HCT116 (cell line): ENCODE measurements around the gene PEMT. TPM values are rescaled to one million over a fixed set of nuclear protein-coding genes. Genes with fewer than 3 reads are reported as not detected.

ENCODE experiments used
- ATAC-seq: fragments of 200-7000 bp; cut with Tn5 transposase; 2 replicates; pipeline ENCODE4 v1.9.1; 2020; ENCODE audit warnings: mild to moderate bottlenecking, moderate library complexity
- BruUV-seq: library from RNA; stranded (reverse); fragments of 400-500 nt; replicated peaks from 2 replicates; lab custom pipeline; 2021; lab: Mats Ljungman, UMichigan
- CTCF ChIA-PET: fragments of 300-600 bp; sonication (Branson Sonifier 250); formaldehyde crosslinking; loops from one replicate; lab custom pipeline; 2021; ENCODE audit warnings: antibody characterized with exemption; lab: Charles Lee
- POLR2A ChIA-PET: fragments of 300-600, 350-600 bp; sonication (Branson Sonifier 250); formaldehyde crosslinking; loops from one replicate; lab custom pipeline; 2021; ENCODE audit warnings: antibody characterized with exemption; lab: Charles Lee
- RAD21 ChIA-PET, 2 experiments: fragments of 300-600 bp; sonication (Branson Sonifier 250); formaldehyde crosslinking; loops; one replicate each; lab custom pipeline; 2023; ENCODE audit warnings: low total read pairs in 2 of 2; ENCODE audit not compliant: uncharacterized antibody in 2 of 2, unreplicated experiment in 2 of 2, low non-redundant PET in 1 of 2; lab: Charles Lee
- DNase-seq: peaks from one replicate; pipeline ENCODE4 v3.0.0-alpha.2; 2010; ENCODE audit warnings: low read depth, low spot score
- H2AFZ ChIP-seq: fragments of 200-600 bp; shearing (Covaris generic), sonication (generic); 2 replicates; pipeline ENCODE4 v1.6.1; 2017; ENCODE audit warnings: low read depth, mixed run types, mixed read lengths, antibody characterized with exemption, low read length; ENCODE audit not compliant: poor library complexity, severe bottlenecking
- H3K27ac ChIP-seq: 2 replicates; pipeline ENCODE4 v1.5.1; 2012; ENCODE audit warnings: low read depth, low read length
- H3K27me3 ChIP-seq: fragments of 200-600 bp; sonication (generic); 2 replicates; pipeline ENCODE4 v1.6.1; 2016; ENCODE audit warnings: mixed run types, low read length, mixed read lengths; ENCODE audit not compliant: insufficient read depth
- H3K36me3 ChIP-seq, 2 experiments: fragments of 200-500 bp in 1 of 2; fragments of 200-600 bp in 1 of 2; sonication (Bioruptor generic) in 1 of 2; sonication (generic) in 1 of 2; 2 replicates each; pipeline versions ENCODE4 v1.5.1 to v1.6.1; 2014 to 2016; ENCODE audit warnings: low read length in 2 of 2, inconsistent platforms in 1 of 2, mixed read lengths in 1 of 2, mixed run types in 1 of 2; ENCODE audit not compliant: insufficient read depth in 2 of 2, control insufficient read depth in 1 of 2
- H3K4me1 ChIP-seq, 2 experiments: fragments of 200-600 bp in 1 of 2; sonication (generic) in 1 of 2; 2 replicates each; pipeline versions ENCODE4 v1.5.1 to v1.6.1; 2012 to 2017; ENCODE audit warnings: low read length in 2 of 2, inconsistent platforms in 1 of 2, mild to moderate bottlenecking in 1 of 2, mixed read lengths in 1 of 2, mixed run types in 1 of 2, moderate library complexity in 1 of 2; ENCODE audit not compliant: insufficient read depth in 2 of 2, control insufficient read depth in 1 of 2
- H3K4me2 ChIP-seq: fragments of 200-600 bp; sonication (generic); 2 replicates; pipeline ENCODE4 v1.6.1; 2017; ENCODE audit warnings: mixed run types, low read length, mixed read lengths
- H3K4me3 ChIP-seq, 2 experiments: fragments of 200-600 bp in 1 of 2; sonication (generic) in 1 of 2; replicated peaks in 1 of 2; 2 replicates each; pipeline ENCODE4 v1.5.1; 2011 to 2016; ENCODE audit warnings: low read length in 2 of 2, control low read depth in 1 of 2, low read depth in 1 of 2, mild to moderate bottlenecking in 1 of 2, mixed read lengths in 1 of 2, mixed run types in 1 of 2
- H3K79me2 ChIP-seq: fragments of 200-600 bp; sonication (generic); 2 replicates; pipeline ENCODE4 v1.6.1; 2017; ENCODE audit warnings: mild to moderate bottlenecking, mixed run types, low read length, moderate library complexity, mixed read lengths; ENCODE audit not compliant: insufficient read depth
- H3K9ac ChIP-seq: fragments of 200-600 bp; sonication (generic); 2 replicates; pipeline ENCODE4 v1.6.1; 2016; ENCODE audit warnings: low read length, mixed read lengths
- H3K9me2 ChIP-seq: fragments of 200-600 bp; sonication (generic), shearing (Covaris generic); 2 replicates; pipeline ENCODE4 v1.6.1; 2017; ENCODE audit warnings: mixed run types, mild to moderate bottlenecking, moderate library complexity; ENCODE audit not compliant: insufficient read depth
- H3K9me3 ChIP-seq, 2 experiments: fragments of 200-500 bp in 1 of 2; fragments of 200-600 bp in 1 of 2; sonication (Bioruptor generic) in 1 of 2; sonication (generic) in 1 of 2; 2 replicates each; pipeline ENCODE4 v1.6.1; 2014 to 2017; ENCODE audit warnings: low read length in 2 of 2, mixed read lengths in 2 of 2, inconsistent platforms in 1 of 2, low read depth in 1 of 2, mild to moderate bottlenecking in 1 of 2, mixed run types in 1 of 2, moderate library complexity in 1 of 2; ENCODE audit not compliant: control insufficient read depth in 1 of 2, insufficient read depth in 1 of 2
- H4K20me1 ChIP-seq: fragments of 200-600 bp; sonication (generic), shearing (Covaris generic); 2 replicates; pipeline ENCODE4 v1.6.1; 2017; ENCODE audit warnings: mixed run types, mild to moderate bottlenecking, moderate library complexity; ENCODE audit not compliant: insufficient read depth
- CBX3 ChIP-seq: IDR thresholded peaks from 2 replicates; pipeline ENCODE4 v1.6.1; 2012; ENCODE audit warnings: low read depth
- CEBPB ChIP-seq: IDR thresholded peaks from 2 replicates; pipeline ENCODE4 v1.6.1; 2012; ENCODE audit warnings: low read depth
- EGR1 ChIP-seq: IDR thresholded peaks from 2 replicates; pipeline ENCODE4 v1.6.1; 2012; ENCODE audit warnings: low read depth
- ELF1 ChIP-seq: IDR thresholded peaks from 2 replicates; pipeline ENCODE4 v1.6.1; 2012; ENCODE audit warnings: low read depth, borderline replicate concordance
- EZH2 ChIP-seq: fragments of 200-600 bp; sonication (generic); IDR thresholded peaks from 2 replicates; pipeline ENCODE4 v1.6.1; 2017; ENCODE audit warnings: antibody characterized with exemption, mixed run types
- EZH2phosphoT487 ChIP-seq: fragments of 200-600 bp; IDR thresholded peaks from 2 replicates; pipeline ENCODE4 v1.6.1; 2018; ENCODE audit warnings: antibody characterized with exemption, borderline replicate concordance
- FOSL1 ChIP-seq: IDR thresholded peaks from 2 replicates; pipeline ENCODE4 v1.6.1; 2012; ENCODE audit warnings: low read depth
- JUND ChIP-seq: IDR thresholded peaks from 2 replicates; pipeline ENCODE4 v1.6.1; 2012
- POLR2A ChIP-seq: IDR thresholded peaks from 2 replicates; pipeline ENCODE4 v1.7.0; 2011; ENCODE audit warnings: borderline replicate concordance; ENCODE audit not compliant: insufficient read depth, insufficient read length; ENCODE audit errors: extremely low read depth
- RAD21 ChIP-seq: IDR thresholded peaks from 2 replicates; pipeline ENCODE4 v1.6.1; 2012; ENCODE audit warnings: low read depth, mild to moderate bottlenecking
- SIN3A ChIP-seq: IDR thresholded peaks from 2 replicates; pipeline ENCODE4 v1.6.1; 2012; ENCODE audit warnings: low read depth
- SP1 ChIP-seq: IDR thresholded peaks from 2 replicates; pipeline ENCODE4 v1.6.1; 2012; ENCODE audit warnings: low read depth
- TCF7L2 ChIP-seq: IDR thresholded peaks from 2 replicates; pipeline ENCODE4 v1.7.0; 2011; ENCODE audit warnings: borderline replicate concordance, inconsistent platforms; ENCODE audit not compliant: insufficient read depth, insufficient read length; ENCODE audit errors: extremely low read depth
- YY1 ChIP-seq: IDR thresholded peaks from 2 replicates; pipeline ENCODE4 v1.6.1; 2011; ENCODE audit warnings: low read length, low read depth, moderate library complexity, mild to moderate bottlenecking; ENCODE audit not compliant: insufficient replicate concordance; ENCODE audit errors: extremely low read depth
- ZFX ChIP-seq: fragments of 450-650 bp; IDR thresholded peaks from 2 replicates; pipeline ENCODE4 v1.6.1; 2017
- ZNF274 ChIP-seq: fragments of 200-500 bp; sonication (Bioruptor generic); IDR thresholded peaks from 2 replicates; pipeline ENCODE4 v1.6.1; 2014; ENCODE audit warnings: mild to moderate bottlenecking, low read depth, low read length, inconsistent platforms
- intact Hi-C: fragments of 100-400 bp; cut with micrococcal nuclease; formaldehyde crosslinking; loops from 2 replicates; pipeline ENCODE4 v1.10.0; 2022
- total RNA-seq: library from RNA; stranded (reverse); gene quantifications from one replicate; pipeline ENCODE4 v1.2.1, GENCODE V29; 2021; ENCODE audit not compliant: unreplicated experiment
- TF ChIP-seq, protein P1 (sequence below): IDR thresholded peaks from 2 replicates; pipeline ENCODE4 v1.6.1; 2012; ENCODE audit warnings: low read depth
- TF ChIP-seq, protein P2 (sequence below), 3 experiments: fragments of 200-600 bp in 1 of 3; sonication (generic) in 1 of 3; IDR thresholded peaks in 2 of 3; conservative IDR thresholded peaks in 1 of 3; 2 replicates each; pipeline ENCODE4 v1.5.1; 2012 to 2017; ENCODE audit warnings: low read depth in 2 of 3, low read length in 2 of 3, antibody characterized with exemption in 1 of 3, borderline replicate concordance in 1 of 3, control low read depth in 1 of 3, mild to moderate bottlenecking in 1 of 3, mixed read lengths in 1 of 3, mixed run types in 1 of 3, moderate library complexity in 1 of 3; ENCODE audit not compliant: insufficient read depth in 1 of 3
- TF ChIP-seq, protein P3 (sequence below): IDR thresholded peaks from 2 replicates; pipeline ENCODE4 v1.6.1; 2012
- TF ChIP-seq, protein P4 (sequence below): IDR thresholded peaks from 2 replicates; pipeline ENCODE4 v1.6.1; 2012

Gene PEMT
- total RNA-seq, 1 experiment from 2014 or later, result 52.1 TPM

DNA sequence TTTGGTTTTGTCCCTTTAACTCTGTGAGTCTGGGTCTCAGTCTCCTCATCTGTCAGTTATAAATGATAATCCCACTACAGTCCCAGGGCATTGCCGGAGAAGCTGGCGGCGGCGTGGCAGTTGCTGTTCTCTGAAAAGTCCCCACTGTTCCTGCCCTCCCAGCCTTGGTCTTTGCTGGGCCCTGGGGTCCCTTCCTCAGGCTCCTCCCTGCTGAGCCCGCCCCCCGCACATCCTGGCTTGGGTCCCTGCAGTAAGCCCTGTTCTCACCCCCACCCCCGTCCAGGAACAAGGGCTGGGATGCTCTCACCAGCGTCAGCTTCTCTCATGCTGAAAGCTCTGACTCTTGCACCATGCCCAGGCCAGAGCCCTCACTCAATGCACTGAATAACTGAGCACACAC is 35.3 kb upstream of the PEMT start:
- no peaks in the 10 kb centered on the region for H3K9me2 ChIP-seq
- TF ChIP-seq, protein P1, sequence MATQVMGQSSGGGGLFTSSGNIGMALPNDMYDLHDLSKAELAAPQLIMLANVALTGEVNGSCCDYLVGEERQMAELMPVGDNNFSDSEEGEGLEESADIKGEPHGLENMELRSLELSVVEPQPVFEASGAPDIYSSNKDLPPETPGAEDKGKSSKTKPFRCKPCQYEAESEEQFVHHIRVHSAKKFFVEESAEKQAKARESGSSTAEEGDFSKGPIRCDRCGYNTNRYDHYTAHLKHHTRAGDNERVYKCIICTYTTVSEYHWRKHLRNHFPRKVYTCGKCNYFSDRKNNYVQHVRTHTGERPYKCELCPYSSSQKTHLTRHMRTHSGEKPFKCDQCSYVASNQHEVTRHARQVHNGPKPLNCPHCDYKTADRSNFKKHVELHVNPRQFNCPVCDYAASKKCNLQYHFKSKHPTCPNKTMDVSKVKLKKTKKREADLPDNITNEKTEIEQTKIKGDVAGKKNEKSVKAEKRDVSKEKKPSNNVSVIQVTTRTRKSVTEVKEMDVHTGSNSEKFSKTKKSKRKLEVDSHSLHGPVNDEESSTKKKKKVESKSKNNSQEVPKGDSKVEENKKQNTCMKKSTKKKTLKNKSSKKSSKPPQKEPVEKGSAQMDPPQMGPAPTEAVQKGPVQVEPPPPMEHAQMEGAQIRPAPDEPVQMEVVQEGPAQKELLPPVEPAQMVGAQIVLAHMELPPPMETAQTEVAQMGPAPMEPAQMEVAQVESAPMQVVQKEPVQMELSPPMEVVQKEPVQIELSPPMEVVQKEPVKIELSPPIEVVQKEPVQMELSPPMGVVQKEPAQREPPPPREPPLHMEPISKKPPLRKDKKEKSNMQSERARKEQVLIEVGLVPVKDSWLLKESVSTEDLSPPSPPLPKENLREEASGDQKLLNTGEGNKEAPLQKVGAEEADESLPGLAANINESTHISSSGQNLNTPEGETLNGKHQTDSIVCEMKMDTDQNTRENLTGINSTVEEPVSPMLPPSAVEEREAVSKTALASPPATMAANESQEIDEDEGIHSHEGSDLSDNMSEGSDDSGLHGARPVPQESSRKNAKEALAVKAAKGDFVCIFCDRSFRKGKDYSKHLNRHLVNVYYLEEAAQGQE, result no peak
- no peak for TF ChIP-seq RAD21
- TF ChIP-seq, protein P2, sequence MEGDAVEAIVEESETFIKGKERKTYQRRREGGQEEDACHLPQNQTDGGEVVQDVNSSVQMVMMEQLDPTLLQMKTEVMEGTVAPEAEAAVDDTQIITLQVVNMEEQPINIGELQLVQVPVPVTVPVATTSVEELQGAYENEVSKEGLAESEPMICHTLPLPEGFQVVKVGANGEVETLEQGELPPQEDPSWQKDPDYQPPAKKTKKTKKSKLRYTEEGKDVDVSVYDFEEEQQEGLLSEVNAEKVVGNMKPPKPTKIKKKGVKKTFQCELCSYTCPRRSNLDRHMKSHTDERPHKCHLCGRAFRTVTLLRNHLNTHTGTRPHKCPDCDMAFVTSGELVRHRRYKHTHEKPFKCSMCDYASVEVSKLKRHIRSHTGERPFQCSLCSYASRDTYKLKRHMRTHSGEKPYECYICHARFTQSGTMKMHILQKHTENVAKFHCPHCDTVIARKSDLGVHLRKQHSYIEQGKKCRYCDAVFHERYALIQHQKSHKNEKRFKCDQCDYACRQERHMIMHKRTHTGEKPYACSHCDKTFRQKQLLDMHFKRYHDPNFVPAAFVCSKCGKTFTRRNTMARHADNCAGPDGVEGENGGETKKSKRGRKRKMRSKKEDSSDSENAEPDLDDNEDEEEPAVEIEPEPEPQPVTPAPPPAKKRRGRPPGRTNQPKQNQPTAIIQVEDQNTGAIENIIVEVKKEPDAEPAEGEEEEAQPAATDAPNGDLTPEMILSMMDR (IDR thresholded peaks at IDR 0.05 in 2 of 3, conservative IDR thresholded peaks at IDR 0.05 in 1 of 3; ENCODE audit: borderline replicate concordance in 1 of 3, insufficient read depth in 1 of 3, low read depth in 2 of 3, low read length in 2 of 3), result no peak
- no peak for TF ChIP-seq POLR2A
- no peak for TF ChIP-seq EGR1
- TF ChIP-seq ZNF274, result no peak
- TF ChIP-seq FOSL1, result no peak
- TF ChIP-seq, protein P3, sequence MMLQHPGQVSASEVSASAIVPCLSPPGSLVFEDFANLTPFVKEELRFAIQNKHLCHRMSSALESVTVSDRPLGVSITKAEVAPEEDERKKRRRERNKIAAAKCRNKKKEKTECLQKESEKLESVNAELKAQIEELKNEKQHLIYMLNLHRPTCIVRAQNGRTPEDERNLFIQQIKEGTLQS, result no peak
- no peak for TF ChIP-seq SP1
- TF ChIP-seq ZFX, result no peak
- TF ChIP-seq EZH2phosphoT487, result no peak
- no peak for TF ChIP-seq TCF7L2
- no peak for TF ChIP-seq JUND
- TF ChIP-seq YY1, result no peak
- TF ChIP-seq, protein P4, sequence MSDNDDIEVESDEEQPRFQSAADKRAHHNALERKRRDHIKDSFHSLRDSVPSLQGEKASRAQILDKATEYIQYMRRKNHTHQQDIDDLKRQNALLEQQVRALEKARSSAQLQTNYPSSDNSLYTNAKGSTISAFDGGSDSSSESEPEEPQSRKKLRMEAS, result no peak
- TF ChIP-seq CEBPB, result no peak
- no peak for TF ChIP-seq ELF1
- TF ChIP-seq CBX3, result no peak
- no peak for TF ChIP-seq EZH2
- TF ChIP-seq SIN3A, result no peak
- TF ChIP-seq, all 23 proteins: peak for 0

More for the DNA sequence above, 35.3 kb upstream of the PEMT start:
- Histone ChIP-seq H3K4me1 (peaks cover 9 to 16% of the 10 kb centered on the region in 2 experiments), H3K27me3 (no peaks in the 10 kb centered on the region), H3K36me3 (no peaks in the 10 kb centered on the region), H3K4me3 (no peak overlapping the region), H2AFZ (no peak overlapping the region), H4K20me1 (no peaks in the 10 kb centered on the region), H3K4me2 (no peak overlapping the region), H3K9me3 (no peaks in the 10 kb centered on the region), H3K27ac (no peak overlapping the region), H3K9ac (no peak overlapping the region), H3K79me2 (no peaks in the 10 kb centered on the region)
- POLR2A ChIA-PET, result no interaction called here
- CTCF ChIA-PET, result interaction anchor here (0.9 kb wide), 1 partner anchor 272 kb away, joined by 3 read pairs; no protein-coding TSS in a partner anchor
- no peak for DNase-seq
- no peak for ATAC-seq
- BruUV-seq, result no TSS peak
- RAD21 ChIA-PET, result no interaction called here
- intact Hi-C loops, result no loop called here
